ENCODE results near the gene NTN4. TPM values are rescaled to one million over a fixed set of nuclear protein-coding genes. Genes with fewer than 3 reads are reported as not detected.

NTN4 gene
- total RNA-seq, 6 donors from 2014 or later: 74.1 to 115 (median 94.3) TPM

DNA sequence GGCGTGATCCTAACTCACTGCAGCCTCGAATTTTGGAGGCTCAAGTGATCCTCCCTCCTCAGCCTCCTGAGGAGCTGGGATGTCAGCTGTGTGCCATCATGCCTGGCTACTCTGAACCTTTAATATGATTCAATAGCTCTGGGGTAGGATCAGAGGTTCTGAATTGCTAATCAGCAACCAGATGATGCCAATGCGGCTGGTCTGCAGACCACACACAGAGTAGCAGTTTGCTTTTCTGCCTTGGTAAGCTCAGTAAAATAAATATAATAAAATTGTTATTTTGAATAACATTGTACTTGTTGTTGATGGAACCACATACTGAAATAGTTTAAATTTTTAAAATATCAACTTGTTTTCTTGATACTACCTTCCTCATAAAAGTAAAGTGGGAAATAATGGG is 86.6 kb downstream of the NTN4 start:
- Histone ChIP-seq H3K27me3 (no peaks in the 10 kb centered on the region), H3K4me3 (no peak overlapping the region), H3K27ac (no peak overlapping the region), H3K36me3 (no peaks in the 10 kb centered on the region), H3K4me1 (peaks cover 0 to 9% (median 1%) of the 10 kb centered on the region in 4 donors), H3K9me3 (no peaks in the 10 kb centered on the region)
- TF ChIP-seq EP300 (IDR thresholded peaks at IDR 0.05) (no peak), POLR2A (IDR thresholded peaks at IDR 0.05) (no peak), POLR2AphosphoS5 (IDR thresholded peaks at IDR 0.05) (no peak)
- TF ChIP-seq, protein P1, sequence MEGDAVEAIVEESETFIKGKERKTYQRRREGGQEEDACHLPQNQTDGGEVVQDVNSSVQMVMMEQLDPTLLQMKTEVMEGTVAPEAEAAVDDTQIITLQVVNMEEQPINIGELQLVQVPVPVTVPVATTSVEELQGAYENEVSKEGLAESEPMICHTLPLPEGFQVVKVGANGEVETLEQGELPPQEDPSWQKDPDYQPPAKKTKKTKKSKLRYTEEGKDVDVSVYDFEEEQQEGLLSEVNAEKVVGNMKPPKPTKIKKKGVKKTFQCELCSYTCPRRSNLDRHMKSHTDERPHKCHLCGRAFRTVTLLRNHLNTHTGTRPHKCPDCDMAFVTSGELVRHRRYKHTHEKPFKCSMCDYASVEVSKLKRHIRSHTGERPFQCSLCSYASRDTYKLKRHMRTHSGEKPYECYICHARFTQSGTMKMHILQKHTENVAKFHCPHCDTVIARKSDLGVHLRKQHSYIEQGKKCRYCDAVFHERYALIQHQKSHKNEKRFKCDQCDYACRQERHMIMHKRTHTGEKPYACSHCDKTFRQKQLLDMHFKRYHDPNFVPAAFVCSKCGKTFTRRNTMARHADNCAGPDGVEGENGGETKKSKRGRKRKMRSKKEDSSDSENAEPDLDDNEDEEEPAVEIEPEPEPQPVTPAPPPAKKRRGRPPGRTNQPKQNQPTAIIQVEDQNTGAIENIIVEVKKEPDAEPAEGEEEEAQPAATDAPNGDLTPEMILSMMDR (IDR thresholded peaks at IDR 0.05): no peak
- no peak for DNase-seq
- no peak for ATAC-seq (ENCODE audit: low FRiP score in 2 of 2)
- WGBS, 2 donors: 71 to 87% methylated on average over 3 of the region's 3 CpGs

DNA sequence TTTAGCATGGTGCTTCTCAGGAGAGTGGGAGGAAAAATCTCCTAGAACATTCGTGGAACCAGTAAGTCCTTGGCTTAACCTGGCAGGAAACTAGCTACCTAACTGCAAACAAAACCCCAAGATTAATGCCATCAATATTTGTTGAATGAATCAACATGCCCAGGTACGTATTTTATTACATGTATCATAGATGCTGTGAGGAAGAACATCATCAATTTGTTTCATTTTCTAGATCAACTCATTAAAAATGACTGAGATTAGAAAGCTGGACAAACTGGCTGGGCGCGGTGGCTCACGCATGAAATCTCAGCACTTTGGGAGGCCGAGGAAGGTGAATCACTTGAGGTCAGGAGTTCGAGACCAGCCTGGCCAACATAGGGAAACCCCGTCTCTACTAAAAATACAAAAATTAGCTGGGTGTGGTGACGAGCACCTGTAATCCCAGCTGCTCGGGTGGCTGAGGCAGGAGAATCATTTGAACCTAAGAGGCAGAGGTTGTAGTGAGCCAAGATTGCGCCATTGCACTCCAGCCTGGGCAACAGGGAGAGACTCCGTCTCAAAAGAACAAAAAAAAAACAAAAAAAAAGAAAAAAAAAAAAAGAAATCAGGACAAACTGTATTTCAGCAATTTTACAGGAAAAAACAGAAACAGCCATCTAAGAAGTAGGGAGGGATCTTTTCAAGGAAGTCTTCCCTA is 88.7 kb downstream of the NTN4 start:
- ATAC-seq (ENCODE audit: low FRiP score in 2 of 2) (no peak), DNase-seq (no peak)
- Histone ChIP-seq H3K4me1 (peaks cover 0 to 5% (median 1%) of the 10 kb centered on the region in 4 donors), H3K27ac (no peak overlapping the region), H3K27me3 (no peaks in the 10 kb centered on the region), H3K9me3 (no peaks in the 10 kb centered on the region), H3K36me3 (no peaks in the 10 kb centered on the region), H3K4me3 (no peak overlapping the region)
- WGBS, 2 donors: 68 to 84% methylated on average over 11 to 12 of the region's 12 CpGs
- TF ChIP-seq EP300 (IDR thresholded peaks at IDR 0.05) (no peak), POLR2AphosphoS5 (IDR thresholded peaks at IDR 0.05) (no peak), POLR2A (IDR thresholded peaks at IDR 0.05) (no peak)
- TF ChIP-seq, protein P1 (IDR thresholded peaks at IDR 0.05): no peak

DNA sequence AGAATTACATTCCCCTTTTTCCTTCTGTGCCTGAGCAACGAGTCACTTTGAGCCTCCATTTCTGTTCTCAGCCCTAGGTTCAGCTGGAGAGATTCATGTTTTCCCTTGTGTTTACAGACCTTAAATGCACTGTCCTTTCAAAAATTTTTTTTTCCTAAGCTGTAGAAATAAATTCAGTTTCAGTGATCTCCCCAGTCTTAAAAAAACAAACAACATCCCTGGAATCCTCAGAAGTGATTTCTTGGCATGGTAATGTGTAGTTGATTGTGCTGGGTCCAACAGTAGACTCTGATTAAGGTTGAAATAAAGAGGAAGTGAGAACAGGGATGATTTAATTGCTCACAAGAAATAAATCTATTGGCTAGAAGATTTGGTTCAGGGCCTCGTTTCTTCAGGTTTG is 89.3 kb downstream of the NTN4 start:
- Histone ChIP-seq H3K9me3 (no peaks in the 10 kb centered on the region), H3K27ac (no peak overlapping the region), H3K4me1 (peaks cover 0 to 5% (median 1%) of the 10 kb centered on the region in 4 donors), H3K27me3 (no peaks in the 10 kb centered on the region), H3K4me3 (no peak overlapping the region), H3K36me3 (no peaks in the 10 kb centered on the region)
- DNase-seq (no peak), ATAC-seq (ENCODE audit: low FRiP score in 2 of 2) (no peak)
- no peak for TF ChIP-seq POLR2A (IDR thresholded peaks at IDR 0.05)
- TF ChIP-seq EP300 (IDR thresholded peaks at IDR 0.05): no peak
- TF ChIP-seq POLR2AphosphoS5 (IDR thresholded peaks at IDR 0.05): no peak
- TF ChIP-seq, protein P1 (IDR thresholded peaks at IDR 0.05): no peak
- WGBS, 2 donors: 59 to 74% methylated on average over 2 of the region's 2 CpGs

DNA sequence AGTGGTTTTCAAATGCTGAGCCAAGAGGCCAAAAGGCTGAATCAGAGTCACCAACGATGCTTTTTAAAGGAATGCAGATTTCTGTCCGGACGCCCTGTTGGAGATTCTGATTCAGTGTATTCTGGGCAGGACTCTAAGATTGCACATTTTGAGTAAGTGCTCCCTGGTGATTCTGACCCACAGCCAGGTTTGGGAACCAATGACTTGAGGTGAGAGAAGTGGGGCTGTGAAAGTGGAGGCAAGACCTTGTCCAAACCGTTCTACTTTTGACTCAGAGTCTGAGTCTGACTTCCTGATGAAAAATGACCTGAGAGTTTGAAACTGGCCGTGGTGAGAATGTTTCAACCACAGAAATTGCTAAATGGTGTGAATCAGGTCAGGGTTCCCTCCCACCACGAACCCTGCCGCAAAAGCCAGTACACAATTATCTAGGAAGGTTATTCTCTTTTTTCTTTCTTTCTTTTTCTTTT is 90.2 kb downstream of the NTN4 start:
- no peaks in the 10 kb centered on the region for H3K36me3 ChIP-seq
- H3K27ac ChIP-seq: no peak overlapping the region
- no peaks in the 10 kb centered on the region for H3K9me3 ChIP-seq
- no peak overlapping the region for H3K4me3 ChIP-seq
- no peak for DNase-seq
- no peaks in the 10 kb centered on the region for H3K27me3 ChIP-seq
- H3K4me1 ChIP-seq: peaks cover 0 to 5% (median 1%) of the 10 kb centered on the region in 4 donors
- TF ChIP-seq, protein P1 (IDR thresholded peaks at IDR 0.05): no peak
- no peak for TF ChIP-seq POLR2AphosphoS5 (IDR thresholded peaks at IDR 0.05)
- 49 to 65% methylated on average over 7 of the region's 7 CpGs for WGBS, 2 donors
- ATAC-seq (ENCODE audit: low FRiP score in 2 of 2): peak in 1 of 2 donors; percentile 76

DNA sequence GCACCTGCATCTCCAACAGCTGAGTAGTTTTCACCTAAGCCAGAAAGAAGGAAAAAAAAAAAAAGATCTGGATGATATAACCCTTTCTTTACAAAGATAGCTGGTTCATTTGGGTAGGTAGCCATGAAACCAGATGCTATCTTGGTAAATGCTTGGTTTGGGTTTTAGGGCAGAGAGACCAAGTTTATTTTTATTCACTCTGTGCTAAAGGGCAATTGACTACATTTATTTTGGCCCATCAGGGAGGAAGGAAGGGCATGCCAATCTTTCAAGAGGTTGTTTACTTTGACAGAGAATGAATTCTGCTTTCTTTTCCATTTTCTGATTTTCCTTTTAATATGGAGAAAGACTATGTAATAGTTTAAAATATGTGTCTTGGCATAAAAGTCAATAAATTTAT is 91.0 kb downstream of the NTN4 start:
- no peak for ATAC-seq (ENCODE audit: low FRiP score in 2 of 2)
- H3K4me3 ChIP-seq: no peak overlapping the region
- no peaks in the 10 kb centered on the region for H3K27me3 ChIP-seq
- TF ChIP-seq POLR2AphosphoS5 (IDR thresholded peaks at IDR 0.05): no peak
- no peak for TF ChIP-seq EP300 (IDR thresholded peaks at IDR 0.05)
- TF ChIP-seq, protein P1 (IDR thresholded peaks at IDR 0.05): no peak
- no peak for TF ChIP-seq POLR2A (IDR thresholded peaks at IDR 0.05)
- H3K27ac ChIP-seq: no peak overlapping the region
- peaks cover 0 to 5% (median 1%) of the 10 kb centered on the region in 4 donors for H3K4me1 ChIP-seq
- no peaks in the 10 kb centered on the region for H3K9me3 ChIP-seq
- H3K36me3 ChIP-seq: no peaks in the 10 kb centered on the region
- DNase-seq: no peak
